ENCODE measurements around the gene PLAGL2.

The PLAGL2 gene

GRCh38 chr20:32189691-32190615 is 17.6 kb downstream of the PLAGL2 start:
- peak overlapping the region; percentile 46 for H3K4me3 ChIP-seq (ENCODE audit: low read length)
- TF ChIP-seq CTCF (IDR thresholded peaks at IDR 0.05; ENCODE audit: insufficient read depth, low read depth, low read length, missing control alignments): no peak
- peak; percentile 30 for DNase-seq (ENCODE audit: low read depth)

- TF ChIP-seq CTCF (IDR thresholded peaks at IDR 0.05; ENCODE audit: insufficient read depth, low read depth, low read length, missing control alignments): no peak
- DNase-seq (ENCODE audit: low read depth): no peak
- H3K4me3 ChIP-seq (ENCODE audit: low read length): no peak overlapping the region
Observed at GRCh38 chr20:32189123-32189410, 18.5 kb downstream of the PLAGL2 start.

GRCh38 chr20:32188376-32189122 is 19.0 kb downstream of the PLAGL2 start:
- no peak for TF ChIP-seq CTCF (IDR thresholded peaks at IDR 0.05; ENCODE audit: insufficient read depth, low read depth, low read length, missing control alignments)
- no peak overlapping the region for H3K4me3 ChIP-seq (ENCODE audit: low read length)
- no peak for DNase-seq (ENCODE audit: low read depth)

GRCh38 chr20:32186506-32186905 is 21.0 kb downstream of the PLAGL2 start:
- no peak for TF ChIP-seq CTCF (IDR thresholded peaks at IDR 0.05; ENCODE audit: insufficient read depth, low read depth, low read length, missing control alignments)
- no peak for DNase-seq (ENCODE audit: low read depth)
- H3K4me3 ChIP-seq (ENCODE audit: low read length): no peak overlapping the region

GRCh38 chr20:32184961-32185603 is 22.5 kb downstream of the PLAGL2 start:
- no peak for DNase-seq (ENCODE audit: low read depth)
- no peak overlapping the region for H3K4me3 ChIP-seq (ENCODE audit: low read length)
- TF ChIP-seq CTCF (IDR thresholded peaks at IDR 0.05; ENCODE audit: insufficient read depth, low read depth, low read length, missing control alignments): no peak

- H3K4me3 ChIP-seq (ENCODE audit: low read length): no peak overlapping the region
- no peak for TF ChIP-seq CTCF (IDR thresholded peaks at IDR 0.05; ENCODE audit: insufficient read depth, low read depth, low read length, missing control alignments)
- no peak for DNase-seq (ENCODE audit: low read depth)
Observed at GRCh38 chr20:32183947-32184635, 23.5 kb downstream of the PLAGL2 start.
